Endothelial cell (in vitro differentiated cells): ENCODE results near the gene PLTP. TPM values are rescaled to one million over a fixed set of nuclear protein-coding genes. Genes with fewer than 3 reads are reported as not detected.

ENCODE experiments used
- DNase-seq: peaks from one replicate; pipeline ENCODE4 v3.0.0; 2021; ENCODE audit warnings: low spot score
- H3K27ac Mint-ChIP-seq: one replicate; pipeline ENCODE4 v1.8.0; 2021; ENCODE audit warnings: mixed read lengths, inconsistent platforms; ENCODE audit not compliant: unreplicated experiment
- H3K27me3 Mint-ChIP-seq: one replicate; pipeline ENCODE4 v1.8.0; 2021; ENCODE audit warnings: mild to moderate bottlenecking, moderate library complexity, mixed read lengths, inconsistent platforms; ENCODE audit not compliant: unreplicated experiment
- H3K36me3 Mint-ChIP-seq: one replicate; pipeline ENCODE4 v1.8.0; 2021; ENCODE audit warnings: mild to moderate bottlenecking, low read depth, mixed read lengths, inconsistent platforms; ENCODE audit not compliant: unreplicated experiment
- H3K4me1 Mint-ChIP-seq: one replicate; pipeline ENCODE4 v1.8.0; 2021; ENCODE audit warnings: mild to moderate bottlenecking, mixed read lengths, inconsistent platforms; ENCODE audit not compliant: unreplicated experiment
- H3K4me3 Mint-ChIP-seq: one replicate; pipeline ENCODE4 v1.8.0; 2021; ENCODE audit warnings: mild to moderate bottlenecking, mixed read lengths, inconsistent platforms; ENCODE audit not compliant: unreplicated experiment
- H3K9me3 Mint-ChIP-seq: one replicate; pipeline ENCODE4 v1.8.0; 2021; ENCODE audit warnings: mixed read lengths, inconsistent platforms; ENCODE audit not compliant: unreplicated experiment
- total RNA-seq: library from RNA; stranded (reverse); fragmentation: NEBNext Ultra II Directional; extraction: Animal tissue kit (Norgen Biotek cat#: 25700); gene quantifications from one replicate; pipeline ENCODE4 v1.2.1, GENCODE V29; 2021; ENCODE audit not compliant: unreplicated experiment
- TF ChIP-seq, protein P1 (sequence below): fragments of 200-600 bp; sonication (generic); IDR thresholded peaks from one replicate; pipeline ENCODE4 v1.5.0; 2021; ENCODE audit warnings: antibody characterized with exemption; ENCODE audit not compliant: unreplicated experiment

PLTP gene
- total RNA-seq, 1 donor from 2014 or later, result 41.3 TPM

DNA sequence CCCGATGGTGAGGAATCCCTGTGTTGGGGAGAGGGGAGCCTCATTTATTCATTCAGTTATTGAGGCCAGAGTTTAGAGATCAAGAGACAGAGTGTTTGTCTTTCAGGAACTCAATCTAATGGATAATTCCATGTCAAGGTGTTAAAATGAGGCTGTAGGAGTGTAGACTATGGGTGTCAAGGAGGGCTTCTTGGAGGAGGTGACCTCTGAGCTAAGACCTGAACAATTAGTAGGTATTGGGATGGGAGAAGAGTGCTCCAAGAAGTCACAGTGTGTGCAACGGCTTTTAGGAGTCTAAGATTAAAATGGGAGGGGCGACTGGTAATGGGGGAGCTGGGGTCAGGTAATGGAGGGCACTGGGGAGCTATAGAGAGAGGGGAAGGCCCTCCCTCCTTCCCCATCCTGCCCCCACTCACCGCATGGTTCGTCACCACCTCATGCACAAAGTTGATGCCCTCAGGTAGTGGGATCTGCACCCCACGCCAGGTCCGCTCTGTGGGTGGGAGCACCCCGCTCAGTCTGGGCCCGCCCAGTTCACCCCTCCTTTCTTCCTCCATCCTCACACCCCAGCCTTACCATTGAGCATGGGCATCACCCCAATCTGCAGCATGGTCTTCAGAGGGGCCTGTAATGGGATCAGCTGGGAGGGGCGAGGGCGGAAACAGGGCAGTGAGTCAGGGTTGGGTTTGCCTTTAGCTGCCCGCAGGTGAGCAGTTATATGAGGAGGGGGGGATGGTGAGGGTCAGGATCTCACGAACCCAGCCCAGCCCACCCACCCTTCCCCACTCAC, 12.7 kb downstream of the PLTP start:
- peak overlapping the region; percentile 40 for H3K4me3 Mint-ChIP-seq
- H3K27ac Mint-ChIP-seq, result no peak overlapping the region
- H3K9me3 Mint-ChIP-seq, result no peaks in the 10 kb centered on the region
- H3K27me3 Mint-ChIP-seq, result peaks cover 1% of the 10 kb centered on the region
- no peak for DNase-seq
- TF ChIP-seq, protein P1, sequence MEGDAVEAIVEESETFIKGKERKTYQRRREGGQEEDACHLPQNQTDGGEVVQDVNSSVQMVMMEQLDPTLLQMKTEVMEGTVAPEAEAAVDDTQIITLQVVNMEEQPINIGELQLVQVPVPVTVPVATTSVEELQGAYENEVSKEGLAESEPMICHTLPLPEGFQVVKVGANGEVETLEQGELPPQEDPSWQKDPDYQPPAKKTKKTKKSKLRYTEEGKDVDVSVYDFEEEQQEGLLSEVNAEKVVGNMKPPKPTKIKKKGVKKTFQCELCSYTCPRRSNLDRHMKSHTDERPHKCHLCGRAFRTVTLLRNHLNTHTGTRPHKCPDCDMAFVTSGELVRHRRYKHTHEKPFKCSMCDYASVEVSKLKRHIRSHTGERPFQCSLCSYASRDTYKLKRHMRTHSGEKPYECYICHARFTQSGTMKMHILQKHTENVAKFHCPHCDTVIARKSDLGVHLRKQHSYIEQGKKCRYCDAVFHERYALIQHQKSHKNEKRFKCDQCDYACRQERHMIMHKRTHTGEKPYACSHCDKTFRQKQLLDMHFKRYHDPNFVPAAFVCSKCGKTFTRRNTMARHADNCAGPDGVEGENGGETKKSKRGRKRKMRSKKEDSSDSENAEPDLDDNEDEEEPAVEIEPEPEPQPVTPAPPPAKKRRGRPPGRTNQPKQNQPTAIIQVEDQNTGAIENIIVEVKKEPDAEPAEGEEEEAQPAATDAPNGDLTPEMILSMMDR, result no peak
- H3K4me1 Mint-ChIP-seq, result no peaks in the 10 kb centered on the region
- H3K36me3 Mint-ChIP-seq, result peaks cover 13% of the 10 kb centered on the region

DNA sequence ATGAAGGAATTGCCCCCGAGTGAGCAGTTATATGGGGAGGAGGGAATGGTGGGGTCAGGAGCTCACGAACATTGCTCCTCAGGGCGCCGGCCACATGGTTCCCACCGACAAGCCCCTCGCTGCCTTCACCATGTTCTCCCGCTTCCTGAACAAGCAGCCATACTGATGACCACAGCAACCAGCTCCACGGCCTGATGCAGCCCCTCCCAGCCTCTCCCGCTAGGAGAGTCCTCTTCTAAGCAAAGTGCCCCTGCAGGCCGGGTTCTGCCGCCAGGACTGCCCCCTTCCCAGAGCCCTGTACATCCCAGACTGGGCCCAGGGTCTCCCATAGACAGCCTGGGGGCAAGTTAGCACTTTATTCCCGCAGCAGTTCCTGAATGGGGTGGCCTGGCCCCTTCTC, 13.7 kb downstream of the PLTP start:
- peaks cover 20% of the 10 kb centered on the region for H3K36me3 Mint-ChIP-seq
- H3K27ac Mint-ChIP-seq, result no peak overlapping the region
- peaks cover 6% of the 10 kb centered on the region for H3K27me3 Mint-ChIP-seq
- H3K4me3 Mint-ChIP-seq, result no peak overlapping the region
- TF ChIP-seq, protein P1, result no peak
- no peaks in the 10 kb centered on the region for H3K9me3 Mint-ChIP-seq
- DNase-seq, result no peak
- no peaks in the 10 kb centered on the region for H3K4me1 Mint-ChIP-seq

DNA sequence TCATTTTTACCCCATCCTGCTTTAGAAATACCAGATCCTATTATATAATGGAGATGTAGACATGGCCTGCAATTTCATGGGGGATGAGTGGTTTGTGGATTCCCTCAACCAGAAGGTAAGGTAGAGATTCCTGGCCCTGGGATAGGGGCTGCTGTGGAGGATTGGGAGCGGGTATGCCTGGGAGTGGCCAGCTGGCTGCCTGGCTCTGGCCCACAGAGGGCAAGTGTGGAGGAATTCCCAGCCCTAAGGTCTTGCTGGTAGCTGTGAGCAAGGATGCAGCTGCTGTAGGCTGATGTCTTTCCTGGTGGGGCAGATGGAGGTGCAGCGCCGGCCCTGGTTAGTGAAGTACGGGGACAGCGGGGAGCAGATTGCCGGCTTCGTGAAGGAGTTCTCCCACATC, 14.3 kb downstream of the PLTP start:
- Mint-ChIP-seq H3K36me3 (peaks cover 20% of the 10 kb centered on the region), H3K9me3 (no peaks in the 10 kb centered on the region), H3K27ac (no peak overlapping the region), H3K4me3 (no peak overlapping the region), H3K27me3 (peaks cover 6% of the 10 kb centered on the region), H3K4me1 (peaks cover under 1% of the 10 kb centered on the region)
- no peak for DNase-seq
- TF ChIP-seq, protein P1, result no peak

DNA sequence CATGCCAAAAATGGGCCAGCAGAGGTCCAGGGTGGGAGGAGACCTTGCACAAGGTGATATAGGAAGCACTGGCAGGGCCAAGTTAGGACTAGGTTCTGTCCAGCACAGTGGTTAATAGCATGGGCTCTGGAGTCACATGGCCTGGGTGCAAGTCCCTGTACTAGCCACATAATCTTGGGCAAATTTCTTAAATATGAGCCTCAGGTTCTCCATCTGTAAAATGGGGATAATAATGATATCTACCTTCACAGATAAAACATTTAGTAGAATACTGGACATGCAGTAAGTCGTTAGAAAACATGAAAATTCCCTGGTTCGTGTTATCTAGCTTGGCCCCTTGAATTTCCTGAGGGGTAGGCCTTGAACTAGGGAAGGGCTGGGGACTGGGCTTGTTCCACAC, 14.7 kb downstream of the PLTP start:
- H3K9me3 Mint-ChIP-seq, result no peaks in the 10 kb centered on the region
- H3K27ac Mint-ChIP-seq, result no peak overlapping the region
- no peak overlapping the region for H3K4me3 Mint-ChIP-seq
- peaks cover 4% of the 10 kb centered on the region for H3K4me1 Mint-ChIP-seq
- TF ChIP-seq, protein P1, result no peak
- no peak for DNase-seq
- H3K36me3 Mint-ChIP-seq, result peaks cover 20% of the 10 kb centered on the region
- H3K27me3 Mint-ChIP-seq, result peaks cover 9% of the 10 kb centered on the region

DNA sequence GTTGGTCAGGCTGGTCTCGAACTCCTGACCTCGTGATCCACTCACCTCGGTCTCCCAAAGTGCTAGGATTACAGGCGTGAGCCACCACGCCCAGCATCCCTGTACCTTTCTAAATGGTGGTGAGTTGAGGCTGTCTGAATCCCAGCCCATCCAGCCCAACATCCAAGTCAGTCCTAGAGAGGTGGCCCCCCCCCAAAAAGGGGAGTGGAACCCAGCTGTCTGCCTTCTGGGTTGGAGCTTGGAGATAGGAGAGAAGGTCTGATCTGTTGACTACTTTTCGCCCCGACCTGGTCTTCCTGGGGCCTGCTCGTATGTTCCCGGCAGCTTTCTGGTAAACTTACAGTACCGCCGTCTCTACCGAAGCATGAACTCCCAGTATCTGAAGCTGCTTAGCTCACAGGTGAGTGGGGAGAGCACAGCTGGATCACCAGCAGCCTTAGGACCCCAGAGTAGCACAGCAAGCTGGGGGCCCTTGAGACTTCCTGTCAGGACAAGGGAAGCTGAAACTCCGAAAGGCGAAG, 15.3 kb downstream of the PLTP start:
- no peak overlapping the region for H3K27ac Mint-ChIP-seq
- H3K4me1 Mint-ChIP-seq, result peaks cover 8% of the 10 kb centered on the region
- H3K9me3 Mint-ChIP-seq, result no peaks in the 10 kb centered on the region
- peaks cover 20% of the 10 kb centered on the region for H3K36me3 Mint-ChIP-seq
- TF ChIP-seq, protein P1, result no peak
- DNase-seq, result no peak
- H3K4me3 Mint-ChIP-seq, result no peak overlapping the region
- H3K27me3 Mint-ChIP-seq, result peaks cover 12% of the 10 kb centered on the region
